OCI-LY3 (cell line): Measurements from ENCODE around the gene ROBO2.

ENCODE experiments used
- EZH2phosphoT487 ChIP-seq: fragments of 200-600 bp; shearing (Covaris generic); IDR thresholded peaks from 2 replicates; pipeline ENCODE4 v1.6.1; 2018; ENCODE audit warnings: antibody characterized with exemption, mixed run types, low read depth
- TF ChIP-seq, protein P1 (sequence below): fragments of 200-600, 300-600 bp; sonication (generic); IDR thresholded peaks from 2 replicates; pipeline ENCODE4 v1.5.1; 2014; ENCODE audit warnings: antibody characterized with exemption, low read length, low read depth

DNA sequence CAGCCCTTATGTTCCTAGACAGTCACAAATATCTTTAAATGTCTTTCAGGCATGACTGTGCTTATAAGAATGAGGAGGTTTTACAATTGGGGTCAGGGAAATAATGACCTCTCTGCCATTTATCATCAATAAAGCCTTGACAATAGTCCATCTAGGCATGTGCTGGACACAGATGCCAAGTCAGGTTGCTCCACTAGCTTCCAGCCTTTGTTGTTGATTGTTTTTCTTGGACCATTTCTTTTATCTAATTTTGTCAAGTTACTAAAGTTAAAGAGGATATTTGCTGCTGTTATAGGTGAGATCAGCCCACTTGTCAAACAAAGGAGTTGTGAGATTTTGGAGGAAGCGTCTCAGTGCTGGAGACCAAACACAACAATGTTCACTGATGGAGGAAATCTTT is 628.0 kb downstream of the ROBO2 start:
- TF ChIP-seq, protein P1, sequence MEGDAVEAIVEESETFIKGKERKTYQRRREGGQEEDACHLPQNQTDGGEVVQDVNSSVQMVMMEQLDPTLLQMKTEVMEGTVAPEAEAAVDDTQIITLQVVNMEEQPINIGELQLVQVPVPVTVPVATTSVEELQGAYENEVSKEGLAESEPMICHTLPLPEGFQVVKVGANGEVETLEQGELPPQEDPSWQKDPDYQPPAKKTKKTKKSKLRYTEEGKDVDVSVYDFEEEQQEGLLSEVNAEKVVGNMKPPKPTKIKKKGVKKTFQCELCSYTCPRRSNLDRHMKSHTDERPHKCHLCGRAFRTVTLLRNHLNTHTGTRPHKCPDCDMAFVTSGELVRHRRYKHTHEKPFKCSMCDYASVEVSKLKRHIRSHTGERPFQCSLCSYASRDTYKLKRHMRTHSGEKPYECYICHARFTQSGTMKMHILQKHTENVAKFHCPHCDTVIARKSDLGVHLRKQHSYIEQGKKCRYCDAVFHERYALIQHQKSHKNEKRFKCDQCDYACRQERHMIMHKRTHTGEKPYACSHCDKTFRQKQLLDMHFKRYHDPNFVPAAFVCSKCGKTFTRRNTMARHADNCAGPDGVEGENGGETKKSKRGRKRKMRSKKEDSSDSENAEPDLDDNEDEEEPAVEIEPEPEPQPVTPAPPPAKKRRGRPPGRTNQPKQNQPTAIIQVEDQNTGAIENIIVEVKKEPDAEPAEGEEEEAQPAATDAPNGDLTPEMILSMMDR: no peak
- TF ChIP-seq EZH2phosphoT487: no peak
